ENCODE results near the gene UTS2R. TPM values are rescaled to one million over a fixed set of nuclear protein-coding genes. Genes with fewer than 3 reads are reported as not detected.

UTS2R gene
- total and polyA plus RNA-seq, 2 of the 4 experiments (the other 2 are of a cell fraction), result not detected

- H2AK9ac ChIP-seq (replicated peaks; ENCODE audit: low read depth, low read length, poor library complexity), result no peak overlapping the region
- H3K14ac ChIP-seq (replicated peaks; ENCODE audit: low read depth, low read length), result no peak overlapping the region
- ATAC-seq (ENCODE audit: low read depth) (no peak), DNase-seq (no peak)
- no peak overlapping the region for H2BK120ac ChIP-seq (ENCODE audit: low read depth, low read length)
- H4K20me1 ChIP-seq (ENCODE audit: insufficient read depth, low read length), result no peaks in the 10 kb centered on the region; the same call in 1 of the 2 replicates
- no peak overlapping the region for H3K4me2 ChIP-seq (ENCODE audit: low read depth, low read length)
- no peak overlapping the region for H3K23ac ChIP-seq (ENCODE audit: low read depth, low read length)
- TF ChIP-seq MXI1 (IDR thresholded peaks at IDR 0.05; ENCODE audit: borderline replicate concordance, low read depth, low read length) (no peak), RAD21 (IDR thresholded peaks at IDR 0.05; ENCODE audit: low read length) (no peak), SMC3 (IDR thresholded peaks at IDR 0.05; ENCODE audit: low read depth, low read length) (no peak)
- in situ Hi-C loops (cut with MboI; ENCODE audit: low sequenced_read_pairs) (no loop called here), dilution Hi-C loops (cut with HindIII; ENCODE audit: low sequenced_read_pairs, unreplicated experiment) (no loop called here), intact Hi-C loops (cut with micrococcal nuclease) (no loop called here)
- no TSS peak for BruUV-seq (replicated peaks)
- peaks cover 34% of the 10 kb centered on the region for H3K27me3 ChIP-seq (ENCODE audit: control insufficient read depth, insufficient read depth, low read length)
- H3K9me1 ChIP-seq (ENCODE audit: insufficient read depth, low read length), result peaks cover 3% of the 10 kb centered on the region; the same call in 1 of the 2 replicates
- H3K4me3 ChIP-seq (ENCODE audit: insufficient read depth, low read depth, low read length), result no peak overlapping the region
- no peaks in the 10 kb centered on the region for H3K9me3 ChIP-seq (ENCODE audit: control insufficient read depth, insufficient read depth, low read length)
- CTCF ChIA-PET, result no interaction called here
- H2BK20ac ChIP-seq (ENCODE audit: low read depth, low read length), result no peak overlapping the region
- no peak overlapping the region for H2AFZ ChIP-seq (replicated peaks; ENCODE audit: low read length, poor library complexity)
- no peak overlapping the region for H4K8ac ChIP-seq (ENCODE audit: low read depth in 2 of 2, low read length in 2 of 2)
- peaks cover 2% of the 10 kb centered on the region; the same call in 1 of the 2 replicates for H3K36me3 ChIP-seq (ENCODE audit: control insufficient read depth, insufficient read depth, low read length)
- H3K79me1 ChIP-seq (ENCODE audit: low read depth in 1 of 2, low read length in 2 of 2), result no peaks in the 10 kb centered on the region
- H4K91ac ChIP-seq (ENCODE audit: insufficient read depth, low read depth, low read length), result no peak overlapping the region
- H3K4ac ChIP-seq (ENCODE audit: low read depth, low read length), result no peak overlapping the region
- H3K27ac ChIP-seq (ENCODE audit: insufficient read depth, low read length), result no peak overlapping the region
- H3K9ac ChIP-seq (ENCODE audit: low read depth, low read length), result no peak overlapping the region
- 17% methylated on average over 5 of the region's 17 CpGs; no CpG with 5 or more reads in 1 of the 2 experiments for WGBS, 2 experiments (ENCODE audit: extremely low coverage in 2 of 2, insufficient read length in 1 of 2)
- H3K4me1 ChIP-seq (ENCODE audit: control insufficient read depth, insufficient read depth, low read length), result peaks cover 2% of the 10 kb centered on the region
- POLR2A ChIA-PET (ENCODE audit: unreplicated experiment), result no interaction called here
- H3K56ac ChIP-seq (ENCODE audit: extremely low read depth, insufficient read depth, low read length), result no peak overlapping the region
- H4K5ac ChIP-seq (ENCODE audit: low read depth, low read length), result no peak overlapping the region
- H2BK15ac ChIP-seq (ENCODE audit: low read depth, low read length), result no peak overlapping the region
- H3K18ac ChIP-seq (ENCODE audit: low read depth, low read length), result no peak overlapping the region
- no peak overlapping the region for H2AK5ac ChIP-seq (ENCODE audit: low read depth, low read length)
- H2BK5ac ChIP-seq (ENCODE audit: low read depth, low read length, poor library complexity, severe bottlenecking), result no peak overlapping the region
Measured at GRCh38 chr17:82386255-82386831, 14.8 kb downstream of the UTS2R start.

All from IMR-90 (cell line).